NCI-H2107 treated with DMSO at 0.1 percent for 48 hours (cell line): Measurements from ENCODE around the gene THUMPD3.
A peak's percentile ranks its signal among the peaks of the same experiment; 100 is the strongest.

Experiments used
- DNase-seq: peaks from one replicate; lab custom pipeline; 2025; ENCODE audit not compliant: unreplicated experiment; lab: John Stamatoyannopoulos, UW

THUMPD3 gene

DNA sequence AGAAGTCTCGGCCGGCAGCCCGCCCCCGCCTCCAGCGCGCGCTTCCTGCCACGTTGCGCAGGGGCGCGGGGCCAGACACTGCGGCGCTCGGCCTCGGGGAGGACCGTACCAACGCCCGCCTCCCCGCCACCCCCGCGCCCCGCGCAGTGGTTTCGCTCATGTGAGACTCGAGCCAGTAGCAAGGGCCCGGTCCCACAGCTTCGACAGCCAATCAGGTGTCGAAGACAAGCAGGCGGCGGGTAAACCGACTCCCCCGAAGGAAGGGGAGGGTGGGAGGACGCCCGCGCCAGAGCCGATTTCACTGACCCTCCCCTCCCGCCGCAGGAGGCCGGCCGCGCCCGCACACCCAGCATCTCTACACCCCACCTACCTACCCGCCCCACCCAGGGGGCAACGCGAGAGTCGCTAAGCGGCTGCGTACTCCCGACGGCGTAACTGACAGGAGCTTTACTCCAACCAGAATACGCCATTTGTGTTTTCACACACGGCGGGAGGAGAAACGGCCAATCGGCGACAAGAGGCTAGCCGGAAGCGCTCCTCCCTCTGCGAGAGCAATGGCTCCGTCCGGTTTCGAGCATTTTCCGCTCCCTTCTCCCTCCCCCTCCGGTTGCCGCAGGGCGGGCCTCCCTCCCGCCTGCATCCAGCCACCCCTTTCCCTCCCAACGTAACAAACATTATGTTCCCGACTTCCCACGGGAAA, 33.9 kb downstream of the THUMPD3 start:
- DNase-seq, result peak; percentile 87

DNA sequence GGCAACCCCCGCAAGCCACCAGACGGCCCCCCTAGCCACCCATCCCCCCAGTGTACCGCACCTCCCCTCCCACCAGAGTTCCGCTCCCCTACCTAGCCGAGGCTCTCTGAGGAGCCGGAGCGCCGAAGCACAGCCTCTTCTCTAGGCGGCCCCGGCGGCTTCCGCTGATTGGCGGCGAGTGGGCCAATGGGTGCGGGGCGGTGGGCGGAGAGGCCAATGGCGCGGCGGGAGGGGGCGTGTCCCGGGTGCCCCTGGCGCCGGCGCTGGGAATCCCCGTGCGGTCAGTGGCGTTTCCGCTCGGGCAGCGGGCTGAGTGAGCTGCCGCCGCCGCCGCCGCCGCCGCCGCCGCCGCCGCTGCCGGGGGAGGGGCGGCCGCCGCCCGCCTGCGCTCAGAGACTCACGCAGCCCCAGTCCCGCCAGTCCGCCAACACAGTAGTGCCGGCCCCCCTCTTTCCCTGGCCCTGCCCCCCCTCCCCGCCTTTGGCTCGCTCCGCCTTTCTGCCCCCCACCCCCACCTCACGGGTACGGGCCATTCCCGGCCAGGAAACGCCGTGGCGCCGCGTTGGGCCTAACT, 34.6 kb downstream of the THUMPD3 start, which contains the start of gene SETD5:
Gene SETD5, plus strand, starts transcription at position 284 of the 574 bp plus-strand sequence. CDS start 31,324 bp downstream, outside the sequence.
- DNase-seq, result peak; percentile 42

DNA sequence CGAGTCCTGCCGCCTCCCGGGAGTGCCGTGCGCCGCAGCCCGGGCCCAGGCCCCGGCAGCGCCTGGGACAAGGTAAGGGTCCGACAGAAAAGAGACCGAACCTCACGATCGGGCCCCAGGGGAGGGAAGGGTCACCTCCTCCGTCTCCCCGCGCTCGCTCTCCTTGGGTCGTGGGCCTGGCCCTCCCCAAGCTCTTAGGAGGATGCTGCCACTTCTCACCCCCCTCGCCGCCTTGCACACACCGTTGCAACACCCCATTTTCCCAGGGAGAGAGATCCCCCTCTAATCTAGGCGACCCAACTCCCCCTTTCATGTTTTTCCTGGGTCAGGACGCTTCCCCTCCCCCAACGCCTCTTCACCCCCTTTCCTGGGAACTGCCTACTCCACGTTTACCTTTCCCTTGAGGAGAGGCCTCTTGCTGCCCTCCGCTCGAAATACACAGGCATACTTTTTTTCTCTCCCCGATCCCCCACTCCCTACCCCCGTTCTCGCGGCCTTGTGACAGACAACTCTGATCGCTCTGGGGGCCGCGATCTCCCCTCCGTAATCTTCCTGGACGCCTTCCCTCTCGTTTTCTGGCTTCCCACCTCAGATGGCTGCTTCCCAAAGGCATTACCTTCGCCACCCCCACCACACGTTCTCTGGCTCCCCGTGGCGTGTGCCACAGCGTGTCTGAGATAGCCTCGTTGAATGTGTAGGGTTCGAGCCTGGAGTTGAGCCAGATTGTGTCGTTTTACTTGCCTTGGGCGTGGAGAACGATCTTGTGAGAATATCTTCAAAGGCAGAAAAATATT, 35.2 kb downstream of the THUMPD3 start:
- peak; percentile 27 for DNase-seq

DNA sequence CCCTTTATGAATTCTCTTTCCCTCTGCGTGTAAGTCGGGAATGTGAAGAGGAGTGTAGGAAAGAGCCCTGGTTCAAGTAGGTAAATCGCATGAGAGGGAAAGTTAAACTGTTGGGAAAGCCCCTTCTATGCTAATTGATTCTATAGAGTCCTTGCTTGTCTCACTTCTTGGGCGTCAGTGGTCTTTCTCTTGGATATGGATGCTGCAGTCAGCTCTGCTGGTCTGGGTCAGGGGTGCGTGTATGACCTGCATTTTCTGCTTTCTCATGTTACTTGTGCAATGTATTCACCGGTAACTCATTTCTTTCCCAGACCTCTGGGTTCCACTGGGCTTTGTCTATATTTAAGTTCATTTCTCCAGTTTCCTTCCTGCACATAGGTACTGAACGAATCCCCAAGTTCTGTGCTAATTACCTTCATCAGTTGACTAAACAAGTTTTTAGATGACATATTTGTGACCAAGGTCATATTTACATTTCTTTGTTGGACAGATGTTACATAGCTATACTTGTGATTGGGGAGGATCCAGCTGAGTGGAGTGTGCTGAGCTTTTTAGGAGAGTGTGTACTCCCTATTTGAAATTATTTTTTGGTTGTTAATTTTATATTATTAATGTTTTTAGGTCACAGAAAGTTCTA, 36.0 kb downstream of the THUMPD3 start:
- DNase-seq, result no peak

DNA sequence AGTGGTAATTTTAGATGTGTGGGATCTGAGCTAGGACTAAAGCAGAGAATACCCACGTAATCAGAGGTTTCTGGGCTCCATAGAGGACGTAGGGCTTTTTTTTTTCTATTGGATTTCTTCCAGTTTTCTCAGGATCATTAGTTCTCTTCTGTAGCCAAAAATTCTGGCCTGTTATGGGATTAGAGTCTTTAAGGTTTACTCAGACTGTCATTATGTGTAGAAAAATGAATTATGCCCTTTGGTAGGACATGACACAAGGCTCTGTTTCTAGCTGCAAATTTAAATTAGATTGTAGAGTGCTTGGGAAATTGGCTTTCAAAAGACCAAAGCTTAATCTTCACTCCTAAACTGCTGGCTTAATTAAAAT, 36.5 kb downstream of the THUMPD3 start:
- peak; percentile 8 for DNase-seq

DNA sequence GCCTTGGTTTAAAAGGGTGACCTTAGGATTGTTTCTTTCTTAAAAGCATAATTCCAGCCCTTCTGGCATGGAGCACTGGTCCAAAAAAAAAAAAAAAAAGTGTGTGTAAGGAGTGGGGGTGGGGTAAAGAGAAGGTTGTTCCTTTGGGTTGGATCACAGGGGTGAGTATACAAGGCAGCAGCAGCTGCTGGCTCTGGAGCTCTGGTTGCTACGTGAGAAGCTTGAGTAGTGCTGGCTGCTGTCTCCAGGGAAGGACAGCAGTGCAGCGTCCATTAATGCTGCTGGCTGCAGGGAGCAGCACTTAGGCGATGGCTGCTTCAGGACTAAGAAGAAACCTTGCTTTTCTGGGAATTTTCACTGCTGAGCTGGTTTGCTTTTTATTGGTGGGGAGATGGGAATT, 36.9 kb downstream of the THUMPD3 start:
- DNase-seq, result peak; percentile 55

DNA sequence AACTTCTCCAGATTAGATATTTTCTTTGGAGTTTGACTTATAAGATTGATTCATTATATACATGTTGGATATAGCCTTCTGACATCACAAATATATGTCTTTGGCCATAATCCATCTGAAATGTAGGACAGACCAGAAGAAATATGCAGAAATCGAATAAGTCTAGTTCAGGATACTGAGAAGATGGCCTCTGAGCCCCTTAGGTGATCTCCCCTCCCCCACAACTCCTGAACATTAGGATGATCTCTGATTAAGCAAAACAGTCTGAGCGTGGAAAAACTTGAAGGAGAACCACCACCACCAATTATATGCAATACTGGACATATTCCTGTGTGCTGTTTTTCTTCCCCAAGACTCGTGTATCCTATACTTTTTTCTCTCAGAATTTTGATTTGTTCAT, 37.8 kb downstream of the THUMPD3 start:
- DNase-seq, result no peak

DNA sequence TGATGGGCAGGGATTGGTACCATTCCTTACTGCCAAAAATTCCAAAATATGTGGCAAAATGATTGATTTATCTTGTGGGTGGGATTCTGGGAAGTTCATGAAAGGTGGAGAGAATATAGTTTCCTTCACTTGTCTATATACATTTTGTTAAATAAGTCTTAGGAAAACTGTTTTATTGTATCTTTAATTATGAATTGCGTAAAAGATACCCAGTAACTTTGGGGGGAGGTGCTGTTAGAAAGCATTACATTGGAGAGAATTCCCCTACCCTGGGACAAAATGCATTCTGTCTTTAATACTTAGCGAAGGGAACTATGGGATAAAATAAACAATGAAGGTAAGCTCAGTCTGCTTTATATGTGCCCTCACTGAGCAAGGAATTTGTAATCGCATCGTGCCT, 39.1 kb downstream of the THUMPD3 start:
- DNase-seq, result peak; percentile 13

DNA sequence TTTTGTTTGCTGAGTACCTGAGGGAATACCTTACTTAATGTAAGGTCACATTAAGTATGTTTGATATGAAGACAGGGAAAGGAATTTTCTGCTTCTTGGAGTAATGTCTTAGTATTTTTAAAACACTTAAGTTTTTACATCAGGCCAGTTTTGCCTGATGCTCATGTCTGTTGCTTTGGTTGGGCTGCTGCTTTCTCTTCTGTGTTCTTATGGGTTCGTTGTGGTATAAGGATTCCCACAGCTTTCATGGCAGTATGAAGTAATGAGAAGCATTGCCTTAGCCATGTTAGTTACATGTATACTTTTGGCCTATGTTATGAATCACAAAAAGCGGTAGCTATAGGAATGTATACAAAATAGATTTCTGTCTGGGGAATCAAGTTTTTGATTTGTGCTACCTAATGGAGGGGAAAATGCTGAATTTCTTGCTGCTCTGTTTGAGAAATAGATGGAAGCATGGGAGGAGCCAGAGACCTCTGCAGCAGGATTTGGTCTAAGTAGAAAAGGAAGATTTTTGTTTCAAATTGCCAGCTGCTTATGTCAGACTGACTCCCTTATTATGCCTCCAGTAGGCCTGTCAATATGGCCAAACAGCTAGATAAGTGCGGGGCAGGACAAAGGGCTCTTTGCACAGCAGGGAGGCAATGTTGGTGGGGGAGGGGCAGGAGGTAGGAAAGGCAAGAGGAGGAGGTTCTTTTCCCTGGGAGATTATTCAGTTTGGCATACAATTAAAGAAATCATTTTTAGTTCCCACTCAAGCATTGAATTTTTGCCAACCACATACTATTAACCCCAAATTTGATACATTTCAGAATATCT, 39.8 kb downstream of the THUMPD3 start:
- DNase-seq, result peak; percentile 28

DNA sequence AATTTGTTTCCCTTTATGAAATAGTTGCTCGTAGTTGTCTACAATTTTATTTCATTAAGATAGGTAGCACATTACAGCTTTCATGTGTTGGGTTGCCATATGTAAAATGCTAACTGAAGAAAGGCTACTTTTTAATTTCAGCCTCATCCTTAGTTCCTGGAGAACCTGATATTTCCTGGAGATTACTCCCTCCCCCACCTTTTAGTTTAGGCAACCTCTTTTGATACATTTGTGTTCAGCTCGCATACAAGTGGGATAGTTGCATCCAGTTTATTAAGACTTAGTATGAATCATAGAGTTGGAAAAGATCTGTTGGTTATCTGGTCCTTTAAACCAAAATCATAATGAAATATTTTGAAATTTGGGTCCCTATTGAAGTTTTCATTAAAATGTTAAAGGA, 40.6 kb downstream of the THUMPD3 start:
- no peak for DNase-seq

DNA sequence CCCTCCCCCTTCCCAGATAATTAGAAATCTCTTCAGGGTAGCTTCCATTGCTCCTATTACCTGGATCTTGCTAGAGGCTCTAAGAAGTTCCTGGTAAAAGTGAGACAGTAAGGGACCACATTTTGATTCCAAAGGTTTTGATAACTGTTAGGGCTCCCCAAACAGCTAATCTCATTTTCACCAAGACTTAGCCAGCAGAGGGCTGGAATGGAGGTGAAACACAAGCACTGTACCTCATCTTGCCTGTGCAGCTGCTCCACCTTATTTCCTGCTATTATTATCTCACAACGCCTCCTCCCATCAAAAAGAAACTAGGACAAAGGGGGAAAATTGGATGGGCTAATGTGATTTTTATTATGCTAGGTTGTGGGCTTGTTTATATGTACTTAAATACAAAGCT, 41.8 kb downstream of the THUMPD3 start:
- DNase-seq, result no peak

DNA sequence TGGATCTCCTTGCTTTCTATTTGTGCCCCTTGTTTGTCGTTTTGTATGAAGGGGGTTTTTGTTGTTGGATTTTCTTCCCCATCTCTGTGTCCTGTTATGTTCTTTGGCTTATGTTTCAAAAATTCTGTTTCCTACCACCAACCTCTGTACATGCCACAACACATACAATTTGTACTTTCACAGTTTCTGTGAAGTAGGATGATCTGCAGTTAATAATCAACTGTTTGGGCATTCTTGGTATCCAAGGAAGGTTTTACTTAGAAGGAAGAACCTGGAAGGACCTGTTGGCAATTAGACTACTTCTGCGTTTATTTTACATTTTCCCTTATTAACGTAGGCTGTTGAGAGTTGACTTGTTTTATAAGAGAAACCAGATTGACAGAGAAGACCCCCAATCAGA, 42.9 kb downstream of the THUMPD3 start:
- no peak for DNase-seq

DNA sequence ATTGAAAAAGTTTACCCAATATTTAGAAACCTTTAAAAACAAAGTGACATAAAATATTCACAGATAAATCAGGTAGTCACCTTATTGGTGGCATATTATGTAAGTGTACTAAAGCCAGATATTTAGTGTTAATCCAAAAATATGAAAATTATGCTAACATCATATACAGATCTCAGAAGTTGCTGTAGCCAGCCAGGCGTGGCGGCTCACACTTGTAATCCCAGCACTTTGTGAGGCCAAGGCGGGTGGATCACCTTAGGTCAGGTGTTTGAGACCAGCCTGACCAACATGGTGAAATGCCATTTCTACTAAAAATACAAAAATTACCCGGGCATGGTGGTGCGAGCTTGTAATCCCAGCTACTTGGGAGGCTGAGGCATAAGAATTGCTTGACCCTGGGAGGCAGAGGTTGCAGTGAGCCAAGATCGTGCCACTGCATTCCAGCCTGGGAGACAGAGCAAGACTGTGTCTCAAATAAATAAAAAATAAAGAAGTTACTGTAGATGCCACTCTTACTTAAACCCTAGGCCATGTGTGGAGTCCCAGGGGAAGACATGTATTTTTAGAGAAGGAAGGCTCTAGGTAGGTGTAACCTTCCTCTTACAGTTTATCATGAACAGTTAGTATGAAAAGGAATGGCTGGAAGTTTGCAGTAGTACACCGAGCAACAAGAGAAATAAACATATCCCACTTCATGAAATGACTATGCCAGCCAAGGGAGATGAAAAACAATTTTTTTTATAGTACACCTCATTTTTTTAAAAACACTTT, 44.2 kb downstream of the THUMPD3 start:
- DNase-seq, result no peak

DNA sequence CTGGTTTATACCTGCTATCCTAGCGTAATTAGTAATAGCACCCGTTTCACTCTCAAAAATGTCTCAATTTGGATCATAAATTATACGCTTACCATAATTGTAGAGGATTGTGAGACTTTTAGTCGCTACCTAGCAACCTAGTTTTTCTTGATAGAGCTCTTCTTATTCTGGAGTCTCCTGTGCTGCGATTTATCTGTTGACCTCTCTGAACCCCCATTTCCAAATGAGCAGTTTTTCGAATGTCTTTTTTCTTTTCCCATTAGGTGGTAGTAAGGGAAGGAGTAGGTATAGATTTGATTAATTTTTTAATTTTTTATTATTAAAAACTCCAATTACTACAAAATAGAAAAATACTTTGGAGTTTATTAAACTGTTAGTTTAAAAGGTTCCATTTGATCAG, 45.2 kb downstream of the THUMPD3 start:
- no peak for DNase-seq

DNA sequence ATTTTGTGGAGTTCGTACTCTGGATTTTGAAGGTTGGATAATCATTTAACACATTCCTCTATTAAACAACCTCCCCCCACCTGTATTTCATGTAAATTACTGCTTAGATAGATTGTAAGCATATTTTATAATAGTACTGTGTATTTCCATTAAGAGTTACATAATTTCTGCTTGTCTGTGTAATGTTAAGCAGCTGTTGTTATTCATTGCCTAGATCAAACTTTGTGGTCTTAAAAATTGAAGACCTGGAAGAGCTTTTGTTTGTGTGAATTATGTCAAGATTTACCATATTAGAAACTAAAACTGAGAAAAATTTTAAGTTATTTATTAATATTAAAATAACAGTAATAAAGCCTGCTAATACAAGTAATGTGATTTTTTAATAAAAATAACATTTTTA, 45.7 kb downstream of the THUMPD3 start:
- DNase-seq, result no peak

DNA sequence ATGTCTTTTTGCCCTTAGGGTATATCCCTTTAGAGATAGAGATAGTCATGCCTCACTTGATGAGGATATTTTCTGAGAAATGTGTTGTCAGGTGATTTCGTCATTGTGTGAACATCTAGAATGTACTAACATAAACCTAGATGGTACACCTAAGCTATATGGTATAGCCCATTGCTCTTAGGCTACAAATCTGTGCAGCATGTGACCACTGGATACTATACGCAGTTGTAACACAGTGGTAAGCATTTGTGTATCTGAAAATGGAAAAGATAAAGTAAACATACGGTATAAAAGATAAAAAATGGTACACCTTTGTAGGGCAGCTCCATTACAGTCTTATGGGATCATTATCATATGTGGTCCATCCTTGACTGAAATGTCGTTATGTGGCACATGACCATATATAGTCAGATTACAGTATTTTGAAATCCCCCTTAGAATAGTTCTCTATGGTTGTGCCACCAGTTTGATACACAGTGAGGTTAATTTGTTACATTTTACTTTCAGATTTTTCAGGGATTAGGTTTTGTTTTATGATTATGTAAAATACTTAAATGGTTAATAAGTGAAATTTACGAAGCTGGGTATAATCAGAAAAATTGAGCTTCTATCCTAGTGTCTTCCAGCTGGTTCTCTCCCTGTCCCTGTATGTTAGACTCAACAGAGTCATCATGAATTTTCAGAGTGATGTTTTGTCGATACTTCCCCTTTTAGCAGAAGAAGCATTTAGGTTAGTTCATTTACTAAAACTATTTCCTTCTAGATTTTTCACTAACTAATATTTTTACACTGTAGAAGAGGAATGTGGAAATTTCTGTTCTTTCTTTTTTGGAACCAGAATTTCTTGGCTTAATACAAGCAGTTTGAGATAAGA, 47.4 kb downstream of the THUMPD3 start:
- DNase-seq, result no peak

DNA sequence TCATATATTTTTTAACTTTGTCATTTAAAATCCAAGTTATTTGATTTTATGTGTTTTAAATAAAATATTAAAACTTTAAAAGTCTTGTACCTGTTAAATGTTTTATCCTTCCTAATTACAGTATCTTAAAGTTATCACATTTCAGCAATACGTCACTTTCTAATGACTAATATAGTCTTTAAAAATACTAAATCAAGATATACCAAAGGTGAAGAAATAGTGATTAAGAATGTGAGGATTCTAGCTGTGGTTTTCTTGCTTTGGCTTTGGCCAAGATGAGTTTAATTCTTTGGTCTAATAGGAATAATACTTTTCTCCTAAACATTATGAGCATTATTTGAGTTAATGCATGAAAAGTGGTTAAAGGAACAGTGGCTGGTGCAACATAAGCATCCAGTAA, 48.4 kb downstream of the THUMPD3 start:
- DNase-seq, result no peak

DNA sequence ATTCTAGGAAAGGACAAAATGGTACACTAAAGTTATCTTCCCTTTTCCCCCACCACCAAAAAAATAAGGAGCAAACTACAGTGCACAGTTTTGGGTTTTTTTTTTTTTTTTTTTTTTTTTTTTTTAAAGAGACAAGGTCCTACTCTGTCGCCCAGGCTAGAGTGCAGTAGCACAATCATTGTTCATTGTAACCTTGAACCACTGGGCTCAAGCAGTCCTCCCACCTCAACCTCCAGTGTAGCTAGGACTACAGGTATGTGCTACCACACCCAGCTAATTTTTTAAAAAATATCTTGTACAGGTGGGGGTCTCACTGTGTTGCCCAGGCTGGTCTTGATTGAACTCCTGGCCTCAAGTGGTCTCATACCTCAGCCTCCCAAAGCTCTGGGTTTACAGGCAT, 49.4 kb downstream of the THUMPD3 start:
- no peak for DNase-seq

DNA sequence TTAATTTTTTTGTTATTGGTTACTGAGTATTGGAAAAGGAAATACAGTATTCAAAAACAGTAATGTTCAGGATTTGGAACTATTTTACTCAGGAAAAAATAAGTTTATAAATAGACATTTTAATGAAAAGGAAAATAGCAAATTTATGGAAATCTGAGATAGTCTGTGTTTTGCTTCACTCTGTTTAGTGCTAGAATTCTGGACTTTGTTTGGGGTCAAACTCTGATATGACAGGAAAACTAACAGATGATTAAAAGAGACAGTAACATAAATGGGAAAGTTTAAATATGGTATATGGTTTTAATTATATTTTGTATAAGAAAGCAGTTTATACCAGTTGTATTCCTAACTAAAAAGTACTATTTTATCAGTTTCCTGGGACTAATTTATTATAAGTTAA, 52.0 kb downstream of the THUMPD3 start:
- DNase-seq, result no peak
